Stimulated activated naive B cell treated with anti-CD40 and anti-IgM and Interleukin-4, amounts not matched to agents 10 μg/mL and 1 μg/mL and 100 μg/mL, for 72 hours (primary cell): ENCODE data around the gene DDIT4.
"Not testable (repeated sequence)": the region's sequence is repeated elsewhere in the genome, so short reads cannot be mapped to it uniquely, and the experiment has no call there.

Source experiments
- ATAC-seq, 2 donors: fragments of 150-1000 bp; cut with Tn5 transposase; replicated peaks; 2 replicates each; pipeline ENCODE4 v1.10.0; 2021; ENCODE audit warnings: moderate library complexity in 1 of 2
- DNase-seq: peaks from one replicate; pipeline ENCODE4 v3.0.0; 2021
- H3K27ac Mint-ChIP-seq: one replicate; pipeline ENCODE4 v1.8.0; 2022; ENCODE audit warnings: mild to moderate bottlenecking, mixed read lengths
- H3K27me3 Mint-ChIP-seq, 2 donors: one replicate each; pipeline ENCODE4 v1.8.0; 2022; ENCODE audit warnings: mixed read lengths in 2 of 2
- H3K36me3 Mint-ChIP-seq, 2 donors: one replicate each; pipeline ENCODE4 v1.8.0; 2022; ENCODE audit warnings: mixed read lengths in 2 of 2, mild to moderate bottlenecking in 1 of 2
- H3K4me1 Mint-ChIP-seq, 2 donors: one replicate each; pipeline ENCODE4 v1.8.0; 2022; ENCODE audit warnings: mixed read lengths in 2 of 2, mild to moderate bottlenecking in 1 of 2
- H3K4me3 Mint-ChIP-seq, 2 donors: one replicate each; pipeline ENCODE4 v1.8.0; 2022; ENCODE audit warnings: mild to moderate bottlenecking in 2 of 2, mixed read lengths in 2 of 2, moderate library complexity in 1 of 2
- H3K9me3 Mint-ChIP-seq, 2 donors: one replicate each; pipeline ENCODE4 v1.8.0; 2022; ENCODE audit warnings: mixed read lengths in 2 of 2, mild to moderate bottlenecking in 1 of 2

The DDIT4 gene

DNA sequence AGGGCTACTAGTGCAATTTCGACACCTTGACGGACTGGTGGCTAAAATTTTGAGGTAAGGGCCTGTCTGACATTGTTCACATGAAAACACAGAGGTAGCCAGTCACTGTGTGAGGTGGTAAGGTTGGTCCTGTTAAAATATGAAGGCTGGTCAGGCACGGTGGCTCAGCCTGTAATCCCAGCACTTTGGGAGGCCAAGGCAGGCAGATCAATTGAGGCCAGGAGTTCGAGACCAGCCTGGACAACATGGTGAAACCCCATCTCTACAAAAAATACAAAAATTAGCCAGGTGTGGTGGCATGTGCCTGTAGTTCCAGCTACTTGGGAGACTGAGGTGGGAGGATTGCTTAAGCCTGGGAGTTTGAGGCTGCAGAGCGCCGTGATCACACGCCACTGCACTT lies 34.0 kb downstream of the DDIT4 start:
- not testable (repeated sequence) for DNase-seq, H3K4me3 Mint-ChIP-seq, H3K36me3 Mint-ChIP-seq, H3K27me3 Mint-ChIP-seq, H3K9me3 Mint-ChIP-seq, H3K27ac Mint-ChIP-seq, ATAC-seq
- H3K4me1 Mint-ChIP-seq = peaks cover 38 to 60% of the 10 kb centered on the region in 2 donors

DNA sequence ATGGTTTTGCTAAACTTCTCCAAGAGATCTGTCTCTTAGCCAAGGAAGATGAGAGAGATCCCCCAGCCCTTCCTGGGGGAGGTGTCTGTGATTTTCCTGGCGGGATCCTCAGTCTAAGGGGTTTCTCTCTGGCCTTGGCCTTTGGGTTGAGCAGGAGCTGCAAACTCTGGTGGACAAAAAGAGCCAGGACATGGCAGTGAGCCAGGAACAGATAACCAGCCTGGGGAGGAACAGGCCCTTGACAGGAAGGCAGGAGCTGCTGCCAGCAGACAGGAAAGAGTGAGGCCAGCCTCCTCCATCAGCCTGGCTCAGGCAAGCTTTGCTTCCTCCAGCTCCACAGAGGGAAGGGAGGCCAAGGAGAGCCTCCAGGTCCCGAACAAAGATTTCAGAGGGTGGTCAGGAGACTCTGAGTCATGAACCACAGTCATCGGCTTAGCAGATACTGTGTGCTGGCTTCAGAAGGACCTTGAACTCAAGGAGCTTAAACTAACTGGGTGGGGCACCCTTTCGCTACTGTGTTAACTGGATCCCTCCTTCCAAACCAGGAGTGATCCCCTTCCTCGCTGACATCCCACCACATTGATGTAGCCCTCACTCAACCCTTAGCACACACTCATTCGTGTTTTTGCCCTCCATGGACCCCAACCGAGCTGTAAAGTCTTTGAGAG lies 34.7 kb downstream of the DDIT4 start:
- ATAC-seq = peak; percentile 30 to 31
- H3K9me3 Mint-ChIP-seq = no peaks in the 10 kb centered on the region
- no peaks in the 10 kb centered on the region for H3K27me3 Mint-ChIP-seq
- H3K4me1 Mint-ChIP-seq = peaks cover 37 to 58% of the 10 kb centered on the region in 2 donors
- H3K4me3 Mint-ChIP-seq = no peak overlapping the region
- DNase-seq = no peak
- H3K36me3 Mint-ChIP-seq = no peaks in the 10 kb centered on the region
- peak overlapping the region; percentile 76 for H3K27ac Mint-ChIP-seq

DNA sequence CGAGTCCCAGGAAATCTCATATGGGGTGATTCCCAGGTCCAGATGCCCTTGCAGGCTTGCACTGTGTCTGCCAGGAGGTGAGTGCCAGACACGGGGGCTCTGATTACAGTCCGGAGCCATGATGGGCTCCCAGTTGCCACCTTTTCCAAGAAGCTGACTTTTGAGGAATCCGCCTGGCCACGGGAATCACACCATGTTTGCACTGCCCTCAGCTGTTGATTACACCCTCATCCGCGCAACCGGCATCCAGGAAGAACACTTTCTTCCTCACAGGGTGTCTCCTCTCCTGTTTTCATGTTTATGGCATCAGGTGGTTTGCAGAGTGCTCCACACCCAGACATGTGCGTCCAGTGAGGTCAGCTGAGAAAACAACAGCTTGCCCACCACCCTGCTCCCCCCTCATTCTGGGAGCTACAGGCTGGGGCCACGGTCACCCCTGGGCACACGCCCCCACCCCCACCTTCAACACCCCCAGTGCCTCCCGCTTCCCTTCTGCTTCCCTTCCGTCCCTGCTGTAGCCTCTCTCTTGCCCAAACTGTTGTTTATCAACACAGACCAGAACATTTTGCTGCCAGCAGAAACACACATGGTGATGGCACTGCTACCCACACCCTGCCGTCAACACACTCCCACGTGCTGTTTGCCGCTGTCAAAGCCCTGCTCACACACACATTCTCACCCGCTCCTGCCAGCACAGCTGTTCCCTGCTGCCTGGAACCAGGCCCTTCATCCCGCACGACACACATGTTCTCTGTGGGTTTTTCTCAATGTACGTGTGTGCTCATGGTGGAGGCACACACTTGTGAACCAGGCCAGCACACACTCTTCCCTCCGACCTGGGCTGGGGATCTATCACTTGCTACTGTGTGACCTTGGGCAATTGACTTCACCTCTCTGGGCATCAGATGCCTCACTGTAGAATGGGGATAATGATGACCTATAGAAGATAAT lies 35.8 kb downstream of the DDIT4 start:
- ATAC-seq = no peak
- DNase-seq = no peak
- Mint-ChIP-seq H3K4me3 (peak overlapping the region in 1 of 2 donors; percentile 22), H3K9me3 (no peaks in the 10 kb centered on the region), H3K4me1 (peaks cover 31 to 49% of the 10 kb centered on the region in 2 donors), H3K27me3 (no peaks in the 10 kb centered on the region), H3K27ac (peak overlapping the region; percentile 59), H3K36me3 (no peaks in the 10 kb centered on the region)

DNA sequence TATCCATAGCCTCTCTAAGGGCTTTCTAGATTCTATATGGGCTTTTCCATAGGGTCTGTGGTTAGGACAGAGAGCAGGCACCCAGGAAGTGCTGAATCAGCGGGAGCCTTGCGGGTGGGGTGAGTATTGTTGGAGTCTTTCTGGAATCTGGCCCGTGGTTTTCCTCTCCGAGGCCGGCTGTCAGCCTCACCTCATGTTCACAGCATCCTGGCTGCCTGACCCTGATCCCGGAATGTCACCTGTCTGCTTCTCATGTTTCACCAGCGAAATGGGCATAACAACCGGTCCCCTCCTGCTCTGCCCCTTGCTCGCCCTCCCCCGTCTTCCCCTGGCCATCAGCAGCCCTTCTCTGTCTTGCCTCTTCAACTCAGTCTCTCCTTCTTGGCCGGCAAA lies 36.5 kb downstream of the DDIT4 start:
- ATAC-seq = no peak
- H3K4me3 Mint-ChIP-seq = no peak overlapping the region
- peaks cover 31 to 45% of the 10 kb centered on the region in 2 donors for H3K4me1 Mint-ChIP-seq
- no peaks in the 10 kb centered on the region for H3K9me3 Mint-ChIP-seq
- no peak for DNase-seq
- H3K27me3 Mint-ChIP-seq = no peaks in the 10 kb centered on the region
- H3K36me3 Mint-ChIP-seq = no peaks in the 10 kb centered on the region
- H3K27ac Mint-ChIP-seq = peak overlapping the region; percentile 33

- H3K27me3 Mint-ChIP-seq = no peaks in the 10 kb centered on the region
- ATAC-seq (no peak), DNase-seq (no peak)
- no peak overlapping the region for H3K4me3 Mint-ChIP-seq
- no peaks in the 10 kb centered on the region for H3K9me3 Mint-ChIP-seq
- H3K27ac Mint-ChIP-seq = peak overlapping the region; percentile 33
- peaks cover 28 to 44% of the 10 kb centered on the region in 2 donors for H3K4me1 Mint-ChIP-seq
- no peaks in the 10 kb centered on the region for H3K36me3 Mint-ChIP-seq
These were observed 36.9 kb downstream of the DDIT4 start for GRCh38 chr10:72310636-72311035.

DNA sequence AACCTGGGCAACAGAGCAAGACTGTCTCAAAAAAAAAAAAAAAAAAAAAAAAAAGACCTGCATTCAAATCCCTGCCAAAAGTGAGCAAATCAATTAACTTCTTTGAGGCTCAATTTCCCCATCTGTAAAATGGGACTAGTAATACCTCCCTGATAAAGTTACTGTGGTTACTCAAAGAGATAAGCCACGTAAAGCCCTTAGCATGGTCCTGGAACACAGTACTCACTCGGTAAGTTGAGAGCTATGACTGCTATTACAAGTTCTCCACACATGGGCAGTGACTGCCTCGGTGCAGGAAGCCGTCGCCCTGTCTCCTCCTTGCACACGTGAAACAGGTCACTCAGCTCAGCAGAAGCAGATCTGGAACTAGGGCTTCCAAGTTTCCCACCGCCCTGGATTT lies 37.9 kb downstream of the DDIT4 start:
- no peak for DNase-seq
- H3K4me1 Mint-ChIP-seq = peaks cover 31 to 44% of the 10 kb centered on the region in 2 donors
- ATAC-seq = peak in 1 of 2 donors; percentile 31
- no peak overlapping the region for H3K27ac Mint-ChIP-seq
- no peaks in the 10 kb centered on the region for H3K36me3 Mint-ChIP-seq
- no peaks in the 10 kb centered on the region for H3K9me3 Mint-ChIP-seq
- H3K27me3 Mint-ChIP-seq = no peaks in the 10 kb centered on the region
- H3K4me3 Mint-ChIP-seq = no peak overlapping the region

DNA sequence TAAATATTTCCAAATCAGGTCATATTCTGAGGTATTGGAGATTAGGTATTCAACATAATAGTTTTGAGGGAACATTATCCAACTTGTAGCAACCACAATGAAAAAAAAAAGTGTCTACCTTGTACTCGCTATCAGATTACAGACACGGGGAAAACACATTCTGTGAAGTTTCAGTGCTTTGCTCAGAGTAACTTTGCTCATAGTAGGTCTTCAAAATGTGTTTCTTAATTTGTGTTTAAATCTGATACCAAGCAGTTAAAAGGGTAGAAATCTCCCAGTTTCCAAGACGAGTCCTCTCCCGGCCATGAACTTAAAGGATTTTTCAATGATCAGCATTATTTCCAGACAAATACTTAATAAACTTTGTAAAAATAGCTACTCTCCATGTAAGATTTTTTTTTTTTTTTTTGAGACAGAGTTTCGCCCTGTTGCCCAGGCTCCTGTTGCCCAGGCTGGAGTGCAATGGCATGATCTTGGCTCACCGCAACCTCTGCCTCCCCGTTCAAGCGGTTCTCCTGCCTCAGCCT lies 39.2 kb downstream of the DDIT4 start:
- DNase-seq (no peak), ATAC-seq (no peak)
- no peaks in the 10 kb centered on the region for H3K27me3 Mint-ChIP-seq
- peaks cover 36 to 48% of the 10 kb centered on the region in 2 donors for H3K4me1 Mint-ChIP-seq
- H3K27ac Mint-ChIP-seq = no peak overlapping the region
- H3K36me3 Mint-ChIP-seq = no peaks in the 10 kb centered on the region
- H3K4me3 Mint-ChIP-seq = no peak overlapping the region
- H3K9me3 Mint-ChIP-seq = no peaks in the 10 kb centered on the region

GRCh38 chr10:72314263-72314662 lies 40.5 kb downstream of the DDIT4 start:
- Mint-ChIP-seq H3K4me1 (peaks cover 34 to 50% of the 10 kb centered on the region in 2 donors), H3K9me3 (no peaks in the 10 kb centered on the region), H3K4me3 (no peak overlapping the region), H3K27ac (no peak overlapping the region), H3K27me3 (no peaks in the 10 kb centered on the region), H3K36me3 (no peaks in the 10 kb centered on the region)
- no peak for ATAC-seq
- DNase-seq = no peak

DNA sequence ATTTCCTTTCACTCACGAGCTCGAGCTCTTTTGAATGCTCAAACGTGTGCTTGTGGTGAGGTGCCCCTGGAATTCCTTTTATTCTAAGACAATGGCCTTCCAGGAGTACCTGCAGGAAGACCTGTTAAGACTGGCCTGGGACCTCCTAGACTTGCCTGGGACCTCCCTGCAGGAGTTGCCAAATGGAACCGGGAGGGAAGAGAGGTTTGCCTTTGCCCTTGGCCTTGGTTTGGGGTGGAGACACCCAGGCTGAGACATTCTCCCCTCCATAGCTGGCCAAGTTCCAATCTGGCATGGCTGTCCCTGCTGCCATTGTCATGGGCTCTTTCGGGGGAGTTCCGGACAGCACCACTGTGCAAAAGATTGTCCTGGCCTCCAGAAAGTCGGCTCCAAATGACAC lies 41.3 kb downstream of the DDIT4 start:
- Mint-ChIP-seq H3K36me3 (no peaks in the 10 kb centered on the region), H3K9me3 (no peaks in the 10 kb centered on the region), H3K27ac (no peak overlapping the region), H3K27me3 (no peaks in the 10 kb centered on the region), H3K4me1 (peaks cover 31 to 46% of the 10 kb centered on the region in 2 donors), H3K4me3 (no peak overlapping the region)
- DNase-seq = no peak
- ATAC-seq = no peak

- ATAC-seq = no peak
- no peaks in the 10 kb centered on the region for H3K36me3 Mint-ChIP-seq
These were observed 42.1 kb downstream of the DDIT4 start for GRCh38 chr10:72315611-72316385.

DNA sequence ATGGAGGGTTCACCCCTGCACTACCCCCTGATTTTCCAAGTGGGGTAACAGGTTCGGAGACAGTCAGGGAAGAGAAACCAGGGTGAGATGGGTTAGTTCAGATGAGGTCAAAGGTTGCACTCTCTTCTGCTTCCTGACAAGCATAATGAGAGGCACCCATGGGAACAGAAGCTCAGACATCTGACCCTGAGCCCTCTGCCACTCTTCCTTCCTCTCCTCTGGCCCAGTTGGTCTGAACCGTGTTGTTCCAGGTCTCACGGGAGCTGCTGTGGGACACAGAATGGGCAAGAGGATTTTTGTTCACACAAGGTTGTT lies 42.6 kb downstream of the DDIT4 start:
- Mint-ChIP-seq H3K36me3 (no peaks in the 10 kb centered on the region), H3K9me3 (no peaks in the 10 kb centered on the region), H3K4me1 (peaks cover 34 to 51% of the 10 kb centered on the region in 2 donors), H3K27ac (no peak overlapping the region), H3K27me3 (no peaks in the 10 kb centered on the region), H3K4me3 (no peak overlapping the region)
- no peak for ATAC-seq
- DNase-seq = no peak

More at GRCh38 chr10:72315611-72316385, 42.1 kb downstream of the DDIT4 start:
- Mint-ChIP-seq H3K27ac (peak overlapping the region; percentile 53), H3K9me3 (no peaks in the 10 kb centered on the region), H3K4me3 (no peak overlapping the region), H3K4me1 (peaks cover 32 to 46% of the 10 kb centered on the region in 2 donors), H3K27me3 (no peaks in the 10 kb centered on the region)
- no peak for DNase-seq

- H3K9me3 Mint-ChIP-seq = no peaks in the 10 kb centered on the region
- no peak for ATAC-seq
- peak overlapping the region; percentile 31 for H3K27ac Mint-ChIP-seq
- no peaks in the 10 kb centered on the region for H3K36me3 Mint-ChIP-seq
- peaks cover 37 to 57% of the 10 kb centered on the region in 2 donors for H3K4me1 Mint-ChIP-seq
- H3K4me3 Mint-ChIP-seq = no peak overlapping the region
- H3K27me3 Mint-ChIP-seq = no peaks in the 10 kb centered on the region
- no peak for DNase-seq
These were observed 43.2 kb downstream of the DDIT4 start for GRCh38 chr10:72316748-72317435.

DNA sequence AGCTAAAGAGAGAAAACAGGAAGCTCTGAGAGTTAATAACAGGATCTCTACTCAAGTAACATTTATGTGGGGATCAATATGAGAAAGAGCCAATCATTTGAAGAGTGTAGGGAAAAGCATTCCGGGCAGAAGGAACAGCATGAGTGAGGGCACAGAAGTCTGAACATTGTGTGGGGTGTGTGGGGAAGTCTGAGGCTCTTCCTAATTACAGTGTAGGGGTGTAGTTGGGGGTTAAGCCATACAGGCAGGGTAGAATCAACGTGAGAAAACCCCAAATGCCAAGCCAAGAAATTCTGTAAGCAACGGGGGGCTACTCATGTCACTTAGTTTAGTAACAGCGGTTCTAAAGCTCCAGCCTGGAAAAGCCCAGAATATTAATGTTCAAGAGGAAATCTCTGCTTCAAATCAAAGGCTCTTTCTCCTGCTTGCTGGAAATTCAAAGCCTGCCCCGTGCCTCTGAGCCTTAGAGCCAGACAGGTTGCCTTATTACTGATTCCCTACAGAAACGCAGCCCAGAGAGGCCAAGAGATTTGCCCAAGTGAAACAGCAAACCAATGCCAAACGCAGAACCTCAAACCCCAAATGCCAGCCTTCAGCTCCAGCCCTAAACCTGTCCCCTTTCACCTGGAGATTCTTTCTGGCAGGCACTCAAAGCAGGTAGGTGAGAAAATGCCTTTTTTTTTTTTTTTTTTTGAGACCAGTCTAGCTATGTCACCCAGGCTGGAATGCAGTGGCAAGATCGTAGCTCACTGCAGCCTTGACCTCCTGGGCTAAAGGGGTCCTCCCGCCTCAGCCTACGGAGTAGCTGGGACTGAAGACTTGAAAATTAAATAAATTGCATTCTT lies 44.9 kb downstream of the DDIT4 start:
- Mint-ChIP-seq H3K9me3 (no peaks in the 10 kb centered on the region), H3K27ac (peak overlapping the region; percentile 94), H3K4me3 (peak overlapping the region; percentile 73 to 78), H3K4me1 (peaks cover 49 to 74% of the 10 kb centered on the region in 2 donors), H3K36me3 (no peaks in the 10 kb centered on the region), H3K27me3 (no peaks in the 10 kb centered on the region)
- no peak for ATAC-seq
- no peak for DNase-seq
